HUES48 (cell line): Measurements from ENCODE around the gene ACOX3.
A peak's percentile ranks its signal among the peaks of the same experiment; 100 is the strongest.

Experiments
- H3K27ac ChIP-seq: one replicate; pipeline ENCODE4 v1.7.0; 2013; ENCODE audit warnings: low read depth, low read length, inconsistent platforms
- H3K27me3 ChIP-seq: 2 replicates; pipeline ENCODE4 v1.6.1; 2013; ENCODE audit warnings: mild to moderate bottlenecking, low read length; ENCODE audit not compliant: control insufficient read depth, insufficient read depth
- H3K36me3 ChIP-seq: 2 replicates; pipeline ENCODE4 v1.6.1; 2013; ENCODE audit warnings: low read length; ENCODE audit not compliant: control insufficient read depth, insufficient read depth
- H3K4me1 ChIP-seq: 2 replicates; pipeline ENCODE4 v1.6.1; 2013; ENCODE audit warnings: mild to moderate bottlenecking, low read length; ENCODE audit not compliant: control insufficient read depth, insufficient read depth
- H3K4me3 ChIP-seq: 2 replicates; pipeline ENCODE4 v1.5.1; 2013; ENCODE audit warnings: mild to moderate bottlenecking, low read depth, low read length
- H3K9ac ChIP-seq: 2 replicates; pipeline ENCODE4 v1.6.1; 2013; ENCODE audit warnings: mild to moderate bottlenecking, low read depth, low read length, moderate library complexity
- H3K9me3 ChIP-seq: 2 replicates; pipeline ENCODE4 v1.6.1; 2013; ENCODE audit warnings: low read length; ENCODE audit not compliant: control insufficient read depth, insufficient read depth

The ACOX3 gene

DNA sequence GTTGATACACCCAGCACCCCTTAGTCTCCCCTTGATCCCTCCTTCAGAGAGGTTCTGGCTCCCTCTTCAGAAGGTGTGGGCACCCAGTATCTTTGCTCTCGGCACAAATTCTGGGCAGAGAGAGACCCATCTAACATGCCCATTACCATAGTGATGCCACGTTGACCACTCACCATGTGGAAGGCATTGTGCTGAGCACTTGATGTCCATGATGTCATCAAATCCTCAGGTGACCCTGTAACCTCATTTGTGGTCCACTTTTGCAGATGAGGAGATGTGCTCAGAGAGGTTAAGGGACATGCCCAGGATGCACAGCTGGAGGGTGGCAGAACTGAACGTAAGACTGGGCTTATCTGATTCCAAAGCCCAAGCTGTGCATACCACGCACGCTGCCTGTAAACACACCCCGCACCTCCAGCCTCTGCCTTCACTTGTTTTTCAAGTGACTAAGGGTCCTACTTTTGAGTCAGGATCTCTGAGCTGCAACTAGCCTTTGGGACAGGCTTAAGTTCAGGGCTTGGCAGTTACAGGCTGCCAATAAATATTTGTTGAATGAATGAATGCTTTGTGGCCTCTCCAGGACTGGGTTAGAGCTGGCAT, 115.8 kb downstream of the ACOX3 start:
- Histone ChIP-seq H3K9me3 (no peaks in the 10 kb centered on the region), H3K4me3 (no peak overlapping the region), H3K27me3 (no peaks in the 10 kb centered on the region), H3K9ac (no peak overlapping the region), H3K4me1 (no peaks in the 10 kb centered on the region), H3K36me3 (no peaks in the 10 kb centered on the region), H3K27ac (no peak overlapping the region)

DNA sequence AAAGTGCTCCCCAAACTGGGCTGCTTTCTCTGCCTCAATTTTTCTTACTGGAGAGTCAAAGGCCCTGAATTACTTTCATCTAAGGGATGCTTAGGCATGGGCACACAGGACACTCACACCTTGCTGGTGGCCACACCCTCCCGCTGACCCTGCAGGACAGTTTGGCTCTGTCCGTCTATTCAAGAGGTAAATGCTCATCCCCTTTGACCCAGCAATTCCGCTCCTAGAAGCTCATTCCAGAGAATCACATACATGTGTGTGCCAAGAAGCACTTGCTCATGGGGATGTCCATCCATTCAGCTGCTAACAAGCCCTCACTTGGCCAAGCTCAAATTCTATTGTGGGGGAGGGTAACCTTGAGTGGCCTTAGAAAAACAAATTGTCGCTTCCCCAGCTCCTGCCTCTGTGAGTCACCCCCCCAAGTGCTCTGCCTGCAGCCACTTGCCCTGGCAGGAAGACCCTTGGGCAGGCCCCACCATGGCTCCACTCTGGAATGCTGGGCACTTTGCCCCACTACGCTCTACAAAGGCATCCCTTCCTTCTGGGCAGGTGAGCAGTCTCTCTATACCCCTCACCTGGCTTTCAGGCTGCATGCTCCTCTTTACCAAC, 116.5 kb downstream of the ACOX3 start:
- H3K4me1 ChIP-seq: no peaks in the 10 kb centered on the region
- no peaks in the 10 kb centered on the region for H3K36me3 ChIP-seq
- H3K9ac ChIP-seq: no peak overlapping the region
- H3K4me3 ChIP-seq: no peak overlapping the region
- H3K27ac ChIP-seq: no peak overlapping the region
- H3K9me3 ChIP-seq: no peaks in the 10 kb centered on the region
- no peaks in the 10 kb centered on the region for H3K27me3 ChIP-seq

DNA sequence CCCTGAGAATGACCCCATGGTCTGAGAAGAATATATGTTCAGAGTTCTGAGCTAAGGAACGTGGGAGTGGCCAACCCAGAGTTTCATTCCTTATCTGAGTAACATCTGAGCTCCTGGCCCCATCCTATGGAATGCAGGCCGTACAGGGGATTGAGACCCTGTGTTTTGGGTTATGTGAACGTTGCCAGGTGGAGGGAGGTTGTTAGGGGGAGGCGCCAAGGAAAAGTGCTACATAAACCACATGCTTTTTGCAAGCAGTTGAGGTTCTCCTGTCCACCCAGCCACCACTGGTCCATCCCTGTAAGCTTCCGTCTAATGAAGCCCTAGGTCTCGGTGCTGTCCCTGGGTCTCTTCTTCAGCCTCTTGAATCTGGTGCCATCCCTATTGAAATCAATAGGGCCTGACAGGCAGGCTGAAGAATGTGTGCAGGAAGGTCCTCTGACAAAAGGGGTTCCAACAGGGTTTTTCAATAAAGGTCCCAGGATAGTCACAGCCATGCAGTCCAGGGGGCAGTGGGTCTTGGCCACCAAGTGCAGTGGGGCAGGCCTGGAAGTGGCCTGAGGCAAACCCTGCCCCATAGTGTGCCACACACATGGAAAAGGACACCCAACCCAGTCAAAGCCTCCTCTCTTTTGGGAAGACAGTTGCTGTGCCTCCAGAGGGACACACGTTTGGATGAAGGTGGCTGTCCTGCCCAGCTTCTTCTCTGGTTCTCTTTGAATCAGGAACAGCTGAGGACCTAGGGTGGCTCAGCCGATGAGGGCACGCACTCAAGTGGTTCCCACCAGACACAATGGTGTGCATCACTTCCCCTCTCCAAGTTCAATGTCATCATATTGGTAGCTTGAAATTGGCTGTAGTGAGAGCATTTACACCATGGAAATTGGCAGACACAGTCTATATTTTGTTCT, 117.5 kb downstream of the ACOX3 start:
- no peak overlapping the region for H3K4me3 ChIP-seq
- H3K9me3 ChIP-seq: no peaks in the 10 kb centered on the region
- H3K4me1 ChIP-seq: no peaks in the 10 kb centered on the region
- H3K9ac ChIP-seq: no peak overlapping the region
- H3K27ac ChIP-seq: no peak overlapping the region
- no peaks in the 10 kb centered on the region for H3K27me3 ChIP-seq
- no peaks in the 10 kb centered on the region for H3K36me3 ChIP-seq

DNA sequence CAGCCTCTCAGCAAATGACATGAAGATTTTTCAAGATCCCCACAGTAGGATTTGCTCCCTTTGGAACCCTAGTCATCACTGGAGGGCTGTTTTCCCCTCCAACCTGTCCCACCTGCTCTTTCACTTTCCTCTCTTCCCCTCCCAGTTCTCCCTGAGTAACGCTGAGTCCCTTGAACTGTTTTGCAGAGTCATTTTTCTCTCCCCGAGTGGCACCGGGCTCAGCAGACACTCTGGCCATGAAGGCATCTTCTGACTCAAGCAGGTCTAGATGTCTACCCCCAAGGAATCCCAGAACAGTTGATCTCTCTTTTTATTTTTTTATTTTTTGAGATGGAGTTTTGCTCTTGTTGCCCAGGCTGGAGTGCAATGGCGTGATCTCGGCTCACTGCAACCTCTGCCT, 118.8 kb downstream of the ACOX3 start:
- no peak overlapping the region for H3K4me3 ChIP-seq
- no peaks in the 10 kb centered on the region for H3K9me3 ChIP-seq
- H3K36me3 ChIP-seq: no peaks in the 10 kb centered on the region
- no peak overlapping the region for H3K27ac ChIP-seq
- peaks cover under 1% of the 10 kb centered on the region; the same call in 1 of the 2 replicates for H3K4me1 ChIP-seq
- no peak overlapping the region for H3K9ac ChIP-seq
- no peaks in the 10 kb centered on the region for H3K27me3 ChIP-seq

DNA sequence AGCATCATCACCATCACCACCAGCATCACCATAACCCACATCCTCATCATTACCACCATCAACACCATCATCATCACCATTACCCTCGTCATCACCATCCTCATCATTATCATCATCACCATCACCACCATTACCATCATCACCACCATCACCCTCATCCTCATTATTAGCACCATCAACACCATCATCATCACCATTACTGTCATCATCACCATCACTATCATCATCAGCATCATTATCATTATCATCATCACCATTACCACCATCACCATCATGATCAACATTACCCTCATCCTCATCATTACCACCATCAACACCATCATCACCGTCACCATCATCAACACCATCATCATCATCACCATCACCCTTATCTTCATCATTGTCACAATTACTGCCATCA, 119.3 kb downstream of the ACOX3 start:
- Histone ChIP-seq H3K4me3 (no peak overlapping the region), H3K9me3 (no peaks in the 10 kb centered on the region), H3K27ac (no peak overlapping the region), H3K36me3 (no peaks in the 10 kb centered on the region), H3K27me3 (no peaks in the 10 kb centered on the region), H3K4me1 (peaks cover 4% of the 10 kb centered on the region), H3K9ac (no peak overlapping the region)

DNA sequence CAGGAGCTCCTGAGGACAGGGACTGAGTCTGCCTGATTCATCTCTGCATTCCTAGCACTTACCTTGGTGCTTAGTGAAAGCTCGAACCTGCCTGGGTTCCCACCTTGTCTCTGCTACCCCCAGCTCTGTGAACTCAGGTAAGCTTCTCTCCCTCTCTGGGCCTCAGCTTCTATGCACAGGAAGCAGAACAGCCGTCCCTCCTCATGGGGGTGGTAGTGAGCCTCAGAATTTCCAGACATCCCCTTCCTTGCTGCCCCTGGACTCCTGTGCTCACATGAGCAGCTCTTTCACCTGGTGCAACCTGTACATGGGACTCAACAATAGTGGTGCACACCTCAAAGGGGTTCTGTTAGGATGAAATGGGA, 120.2 kb downstream of the ACOX3 start:
- peaks cover 12% of the 10 kb centered on the region for H3K4me1 ChIP-seq
- H3K27me3 ChIP-seq: no peaks in the 10 kb centered on the region
- no peak overlapping the region for H3K27ac ChIP-seq
- H3K36me3 ChIP-seq: no peaks in the 10 kb centered on the region
- H3K9ac ChIP-seq: no peak overlapping the region
- no peaks in the 10 kb centered on the region for H3K9me3 ChIP-seq
- no peak overlapping the region for H3K4me3 ChIP-seq

DNA sequence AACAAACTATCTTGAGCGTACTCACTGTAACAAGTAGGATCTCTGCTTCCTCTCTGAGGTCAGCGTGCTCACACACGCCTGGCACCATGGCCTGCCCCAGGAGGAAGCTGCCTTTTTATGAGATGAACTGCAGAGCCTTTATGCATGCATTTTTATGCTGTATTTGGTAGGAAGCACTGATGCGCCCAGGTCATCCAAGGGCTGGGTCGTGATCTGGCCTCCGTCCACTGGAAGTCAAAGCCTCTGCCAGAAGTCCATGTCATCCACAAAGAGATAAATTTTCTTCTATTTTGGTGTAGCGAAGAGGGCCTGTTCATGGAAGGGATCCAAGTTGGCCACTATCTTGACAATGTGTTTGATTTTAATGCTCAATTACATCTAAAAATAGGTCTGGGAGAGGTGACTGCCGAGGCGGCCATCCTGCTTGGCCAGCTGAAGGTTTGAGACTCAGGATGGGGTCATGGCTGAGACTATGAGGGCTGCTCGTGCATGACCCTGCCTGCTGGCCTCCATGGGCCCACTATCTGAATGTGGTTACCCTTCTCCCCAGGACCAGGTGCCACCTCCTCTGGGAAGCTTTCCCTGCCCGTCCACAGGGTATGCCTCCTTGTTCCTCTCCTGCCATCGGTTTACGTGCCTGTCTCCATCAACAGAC, 120.7 kb downstream of the ACOX3 start:
- no peaks in the 10 kb centered on the region for H3K27me3 ChIP-seq
- H3K4me3 ChIP-seq: no peak overlapping the region
- no peaks in the 10 kb centered on the region for H3K9me3 ChIP-seq
- no peak overlapping the region for H3K27ac ChIP-seq
- H3K4me1 ChIP-seq: peaks cover 17% of the 10 kb centered on the region
- H3K36me3 ChIP-seq: no peaks in the 10 kb centered on the region
- no peak overlapping the region for H3K9ac ChIP-seq

DNA sequence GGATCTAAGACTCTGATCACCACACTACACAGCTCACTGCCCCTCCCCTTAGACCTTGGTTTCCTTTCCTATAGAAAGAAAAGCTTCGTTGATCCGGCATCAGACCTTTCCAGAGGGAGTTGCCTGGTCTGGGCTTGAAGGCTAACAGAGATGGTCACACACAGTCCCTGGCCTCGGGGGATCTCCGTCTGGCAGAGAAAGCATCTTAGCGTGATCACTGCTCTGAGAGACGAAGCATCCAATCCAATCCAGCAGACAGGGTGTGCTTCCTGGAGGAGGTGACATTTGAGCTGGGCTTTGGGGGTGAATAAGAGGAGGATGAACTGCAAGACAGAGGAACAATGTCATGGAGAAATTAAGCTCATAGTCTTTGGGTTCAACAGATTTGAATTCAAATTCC, 121.5 kb downstream of the ACOX3 start:
- H3K36me3 ChIP-seq: no peaks in the 10 kb centered on the region
- no peaks in the 10 kb centered on the region for H3K9me3 ChIP-seq

DNA sequence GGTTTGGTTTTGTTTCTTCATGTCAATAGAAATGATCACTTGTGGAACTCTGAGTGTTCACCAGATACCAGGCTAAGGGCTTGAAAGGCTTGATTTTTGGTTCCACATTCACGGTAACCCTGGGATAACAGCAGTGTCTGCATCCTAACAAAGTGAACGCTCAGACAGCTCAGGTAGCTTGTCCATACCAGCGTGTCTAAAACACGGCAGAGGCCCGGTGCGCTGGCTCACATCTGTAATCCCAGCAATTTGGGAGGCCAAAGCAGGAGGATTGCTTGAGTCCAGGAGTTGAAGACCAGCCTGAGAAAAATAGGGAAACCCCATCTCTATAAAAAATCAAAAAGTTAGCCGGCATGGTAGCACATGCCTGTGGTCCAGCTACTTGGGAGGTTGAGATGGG, 122.0 kb downstream of the ACOX3 start:
- Histone ChIP-seq H3K9me3 (no peaks in the 10 kb centered on the region), H3K9ac (no peak overlapping the region), H3K27ac (no peak overlapping the region), H3K4me1 (peaks cover 18% of the 10 kb centered on the region), H3K36me3 (no peaks in the 10 kb centered on the region), H3K27me3 (no peaks in the 10 kb centered on the region), H3K4me3 (no peak overlapping the region)

More for the DNA sequence above, 121.5 kb downstream of the ACOX3 start:
- H3K4me1 ChIP-seq: peaks cover 18% of the 10 kb centered on the region
- no peak overlapping the region for H3K27ac ChIP-seq
- no peak overlapping the region for H3K9ac ChIP-seq
- no peaks in the 10 kb centered on the region for H3K27me3 ChIP-seq
- H3K4me3 ChIP-seq: no peak overlapping the region

DNA sequence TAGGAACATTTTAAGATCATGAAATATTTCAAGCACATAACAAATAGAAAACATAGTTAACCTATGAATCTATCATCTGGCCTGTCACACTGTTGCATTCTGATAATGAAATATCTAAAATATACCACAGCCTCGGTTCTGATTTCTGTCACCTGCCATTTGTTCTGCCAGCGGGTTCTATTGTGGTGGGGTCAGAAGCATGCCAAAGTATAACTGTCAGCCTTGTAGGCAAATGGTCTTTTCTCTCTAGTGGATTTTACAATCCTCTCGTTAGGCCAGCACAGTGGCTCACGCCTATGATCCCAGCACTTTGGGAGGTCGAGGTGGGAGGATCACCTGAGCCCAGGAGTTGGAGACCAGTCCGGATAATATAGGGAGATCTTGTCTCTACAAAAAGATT, 123.0 kb downstream of the ACOX3 start:
- no peaks in the 10 kb centered on the region for H3K9me3 ChIP-seq
- H3K36me3 ChIP-seq: no peaks in the 10 kb centered on the region
- no peak overlapping the region for H3K9ac ChIP-seq
- no peaks in the 10 kb centered on the region for H3K27me3 ChIP-seq
- H3K4me1 ChIP-seq: peaks cover 18% of the 10 kb centered on the region
- H3K27ac ChIP-seq: no peak overlapping the region
- no peak overlapping the region for H3K4me3 ChIP-seq

DNA sequence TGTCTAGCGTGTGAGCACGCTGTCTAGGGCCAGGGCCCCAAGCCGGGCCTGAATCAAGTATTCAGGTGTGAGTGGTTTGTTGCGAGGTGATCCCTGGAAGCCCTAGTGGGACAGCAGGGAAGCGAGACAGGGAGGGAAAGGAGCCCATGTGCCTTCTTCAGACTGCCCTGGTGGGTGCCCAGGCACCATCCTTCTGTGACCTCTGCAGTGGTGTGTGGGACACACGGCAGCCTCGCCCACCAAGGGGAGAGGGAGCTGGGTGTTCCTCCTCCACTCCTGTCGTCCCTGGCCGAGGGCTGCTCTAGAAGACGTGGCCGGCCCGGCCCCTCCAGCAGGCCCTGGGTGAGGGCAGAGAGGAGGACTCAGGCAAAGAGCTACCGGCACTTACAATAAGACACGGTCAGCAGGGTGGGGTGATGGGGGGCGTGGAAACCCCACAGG, 123.6 kb downstream of the ACOX3 start:
- Histone ChIP-seq H3K36me3 (no peaks in the 10 kb centered on the region), H3K4me1 (peaks cover 18% of the 10 kb centered on the region), H3K27me3 (no peaks in the 10 kb centered on the region), H3K4me3 (no peak overlapping the region), H3K9me3 (no peaks in the 10 kb centered on the region), H3K27ac (peak overlapping the region; percentile 2), H3K9ac (no peak overlapping the region)
